Esophagus muscularis mucosa (tissue), 4 donors: Measurements from ENCODE around the gene RSU1. TPM values are rescaled to one million over a fixed set of nuclear protein-coding genes. Genes with fewer than 3 reads are reported as not detected.

Source experiments
- DNase-seq: peaks from one replicate; pipeline ENCODE4 v3.0.0-alpha.2; 2017; ENCODE audit errors: extremely low spot score
- H3K27ac ChIP-seq, 4 donors: fragments of 200-600 bp; sonication (generic); replicated peaks in 1 of 4; 1 replicate in 3 of 4; 2 replicates in 1 of 4; pipeline ENCODE4 v1.5.1; 2016 to 2019; ENCODE audit warnings: mild to moderate bottlenecking in 1 of 4
- H3K27me3 ChIP-seq, 4 donors: fragments of 200-600 bp; sonication (generic); one replicate each; pipeline versions ENCODE4 v1.5.1 to v1.6.0; 2016 to 2019
- H3K36me3 ChIP-seq, 4 donors: fragments of 200-600 bp; sonication (generic); one replicate each; pipeline ENCODE4 v1.5.1; 2016 to 2019
- H3K4me1 ChIP-seq, 4 donors: fragments of 200-600 bp; sonication (generic); one replicate each; pipeline ENCODE4 v1.5.1; 2016 to 2019
- H3K4me3 ChIP-seq, 4 donors: fragments of 200-600 bp; sonication (generic); 1 replicate in 2 of 4; 2 replicates in 2 of 4; pipeline ENCODE4 v1.5.1; 2016 to 2019; ENCODE audit warnings: mild to moderate bottlenecking in 4 of 4, moderate library complexity in 1 of 4
- H3K9me3 ChIP-seq, 4 donors: fragments of 200-600 bp; sonication (generic); 1 replicate in 3 of 4; 2 replicates in 1 of 4; pipeline ENCODE4 v1.5.1; 2016 to 2019
- EP300 ChIP-seq: sonication (generic); formaldehyde crosslinking; IDR thresholded peaks from one replicate; pipeline ENCODE4 v1.6.1; 2017; ENCODE audit warnings: antibody characterized with exemption
- POLR2A ChIP-seq: fragments of 450-650 bp; IDR thresholded peaks from one replicate; pipeline ENCODE4 v1.6.1; 2017; ENCODE audit warnings: antibody characterized with exemption, moderate library complexity, mild to moderate bottlenecking, low read depth
- POLR2AphosphoS5 ChIP-seq, 2 donors: sonication (generic); formaldehyde crosslinking; IDR thresholded peaks; one replicate each; pipeline ENCODE4 v1.6.1; 2017; ENCODE audit warnings: antibody characterized with exemption in 2 of 2
- WGBS: methylation state at CpG from one replicate; pipeline ENCODE4 v1.1.5; 2018; 5-methylcytosine and 5-hydroxymethylcytosine counted together
- intact Hi-C: fragments of 100-400 bp; cut with DNase I; formaldehyde crosslinking; loops from one replicate; pipeline ENCODE4 v1.15.1; 2023
- total RNA-seq, 4 donors: library from RNA; depleted of rRNA; stranded (reverse); fragments of >200 nt; gene quantifications; one replicate each; pipeline versions ENCODE4 v1.1.0 to v1.2.1, GENCODE V29; 2016
- TF ChIP-seq, protein P1 (sequence below), 3 experiments: fragments of 200-600 bp in 2 of 3; fragments of 450-650 bp in 1 of 3; sonication (generic) in 2 of 3; IDR thresholded peaks; one replicate each; pipeline ENCODE4 v1.5.1; 2017 to 2019; ENCODE audit warnings: antibody characterized with exemption in 3 of 3, mild to moderate bottlenecking in 2 of 3, moderate library complexity in 1 of 3

RSU1 gene
- total RNA-seq, 4 donors from 2014 or later: 56.9 to 146 (median 90.7) TPM

- intact Hi-C loops: no loop called here
- Histone ChIP-seq H3K36me3 (no peaks in the 10 kb centered on the region), H3K4me3 (no peak overlapping the region), H3K27me3 (no peaks in the 10 kb centered on the region), H3K27ac (no peak overlapping the region), H3K9me3 (no peaks in the 10 kb centered on the region), H3K4me1 (peaks cover 0 to 23% (median 7%) of the 10 kb centered on the region in 4 donors)
- TF ChIP-seq POLR2A (no peak), EP300 (no peak), POLR2AphosphoS5 (IDR thresholded peaks at IDR 0.05) (no peak)
- TF ChIP-seq, protein P1, sequence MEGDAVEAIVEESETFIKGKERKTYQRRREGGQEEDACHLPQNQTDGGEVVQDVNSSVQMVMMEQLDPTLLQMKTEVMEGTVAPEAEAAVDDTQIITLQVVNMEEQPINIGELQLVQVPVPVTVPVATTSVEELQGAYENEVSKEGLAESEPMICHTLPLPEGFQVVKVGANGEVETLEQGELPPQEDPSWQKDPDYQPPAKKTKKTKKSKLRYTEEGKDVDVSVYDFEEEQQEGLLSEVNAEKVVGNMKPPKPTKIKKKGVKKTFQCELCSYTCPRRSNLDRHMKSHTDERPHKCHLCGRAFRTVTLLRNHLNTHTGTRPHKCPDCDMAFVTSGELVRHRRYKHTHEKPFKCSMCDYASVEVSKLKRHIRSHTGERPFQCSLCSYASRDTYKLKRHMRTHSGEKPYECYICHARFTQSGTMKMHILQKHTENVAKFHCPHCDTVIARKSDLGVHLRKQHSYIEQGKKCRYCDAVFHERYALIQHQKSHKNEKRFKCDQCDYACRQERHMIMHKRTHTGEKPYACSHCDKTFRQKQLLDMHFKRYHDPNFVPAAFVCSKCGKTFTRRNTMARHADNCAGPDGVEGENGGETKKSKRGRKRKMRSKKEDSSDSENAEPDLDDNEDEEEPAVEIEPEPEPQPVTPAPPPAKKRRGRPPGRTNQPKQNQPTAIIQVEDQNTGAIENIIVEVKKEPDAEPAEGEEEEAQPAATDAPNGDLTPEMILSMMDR (IDR thresholded peaks at IDR 0.05): no peak
- 75% methylated on average over 8 of the region's 8 CpGs for WGBS
- DNase-seq: no peak
Observed at GRCh38 chr10:16799621-16800020, 17.6 kb downstream of the RSU1 start.

- no peaks in the 10 kb centered on the region for H3K9me3 ChIP-seq
- TF ChIP-seq POLR2A: no peak
- no peak for TF ChIP-seq EP300
- TF ChIP-seq POLR2AphosphoS5 (IDR thresholded peaks at IDR 0.05): no peak
- TF ChIP-seq, protein P1 (IDR thresholded peaks at IDR 0.05): no peak
- H3K4me1 ChIP-seq: peaks cover 0 to 23% (median 7%) of the 10 kb centered on the region in 4 donors
- H3K27ac ChIP-seq: no peak overlapping the region
- intact Hi-C loops: no loop called here
- 91% methylated on average over 5 of the region's 5 CpGs for WGBS
- no peaks in the 10 kb centered on the region for H3K27me3 ChIP-seq
- no peaks in the 10 kb centered on the region for H3K36me3 ChIP-seq
- DNase-seq: no peak
- no peak overlapping the region for H3K4me3 ChIP-seq
Observed at GRCh38 chr10:16798571-16798970, 18.7 kb downstream of the RSU1 start.

GRCh38 chr10:16795410-16796073, 21.7 kb downstream of the RSU1 start:
- peaks cover 9 to 14% (median 11%) of the 10 kb centered on the region in 4 donors for H3K4me1 ChIP-seq
- H3K27ac ChIP-seq: no peak overlapping the region
- H3K4me3 ChIP-seq: no peak overlapping the region
- no peak for TF ChIP-seq EP300
- no peak for TF ChIP-seq POLR2A
- TF ChIP-seq, protein P1 (IDR thresholded peaks at IDR 0.05): no peak
- no peak for TF ChIP-seq POLR2AphosphoS5 (IDR thresholded peaks at IDR 0.05)
- 94% methylated on average over 9 of the region's 9 CpGs for WGBS
- H3K27me3 ChIP-seq: no peaks in the 10 kb centered on the region
- H3K9me3 ChIP-seq: no peaks in the 10 kb centered on the region
- no peaks in the 10 kb centered on the region for H3K36me3 ChIP-seq
- DNase-seq: no peak
- intact Hi-C loops: no loop called here

GRCh38 chr10:16794005-16794404, 23.2 kb downstream of the RSU1 start:
- no peak overlapping the region for H3K27ac ChIP-seq
- TF ChIP-seq, protein P1 (IDR thresholded peaks at IDR 0.05): no peak
- TF ChIP-seq POLR2AphosphoS5 (IDR thresholded peaks at IDR 0.05) (no peak), POLR2A (no peak), EP300 (no peak)
- H3K9me3 ChIP-seq: no peaks in the 10 kb centered on the region
- no peaks in the 10 kb centered on the region for H3K36me3 ChIP-seq
- DNase-seq: no peak
- intact Hi-C loops: no loop called here
- 100% methylated on average over 1 of the region's 1 CpG for WGBS
- no peaks in the 10 kb centered on the region for H3K27me3 ChIP-seq
- H3K4me3 ChIP-seq: no peak overlapping the region
- peaks cover 3 to 10% (median 7%) of the 10 kb centered on the region in 4 donors for H3K4me1 ChIP-seq

DNA sequence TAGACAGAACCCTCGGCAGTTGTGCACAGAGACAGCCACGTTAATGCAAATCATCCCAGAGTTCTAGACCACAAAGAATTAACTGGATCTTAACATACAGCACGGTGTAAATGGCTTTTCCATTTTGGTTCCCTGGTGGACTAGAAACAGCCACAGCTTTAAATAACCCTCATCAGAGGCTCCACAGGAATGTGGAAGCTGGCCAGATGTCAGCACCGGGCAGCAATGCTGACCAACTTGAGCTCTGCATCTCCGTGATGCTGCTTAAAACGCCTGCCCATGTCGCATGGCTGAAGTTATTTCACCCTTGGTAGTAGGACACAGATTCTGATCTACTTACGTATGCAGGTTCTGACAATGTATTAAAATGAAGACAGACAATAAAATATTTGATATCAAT, 24.5 kb downstream of the RSU1 start:
- TF ChIP-seq POLR2AphosphoS5 (IDR thresholded peaks at IDR 0.05): no peak
- TF ChIP-seq EP300: no peak
- TF ChIP-seq, protein P1 (IDR thresholded peaks at IDR 0.05): no peak
- no peak for TF ChIP-seq POLR2A
- H3K4me3 ChIP-seq: no peak overlapping the region
- 33% methylated on average over 8 of the region's 8 CpGs for WGBS
- no peaks in the 10 kb centered on the region for H3K9me3 ChIP-seq
- H3K27ac ChIP-seq: no peak overlapping the region
- H3K36me3 ChIP-seq: no peaks in the 10 kb centered on the region
- intact Hi-C loops: no loop called here
- H3K4me1 ChIP-seq: peaks cover 0 to 10% (median 7%) of the 10 kb centered on the region in 4 donors
- no peaks in the 10 kb centered on the region for H3K27me3 ChIP-seq
- no peak for DNase-seq
